ENCODE data around the gene PTCD3.

PTCD3 gene

GRCh38 chr2:86094229-86094628 is 11.8 kb upstream of the PTCD3 start:
- no peaks in the 10 kb centered on the region for H3K36me3 ChIP-seq (ENCODE audit: control insufficient read depth, insufficient read depth, low read length)
- H3K9me3 ChIP-seq (ENCODE audit: control insufficient read depth, low read length), result no peaks in the 10 kb centered on the region
- no peaks in the 10 kb centered on the region for H3K27me3 ChIP-seq (ENCODE audit: control insufficient read depth, insufficient read depth, low read length)
- no peak overlapping the region for H3K9ac ChIP-seq
- no peaks in the 10 kb centered on the region for H3K4me1 ChIP-seq
- H3K27ac ChIP-seq, result no peak overlapping the region
- peaks cover 3% of the 10 kb centered on the region for H3K79me2 ChIP-seq
- TF ChIP-seq CTCF (IDR thresholded peaks at IDR 0.05), result no peak
- no peak overlapping the region for H2AFZ ChIP-seq
- no peak overlapping the region for H3K4me3 ChIP-seq (ENCODE audit: low read depth, low read length)
- no peak overlapping the region for H3K4me2 ChIP-seq (ENCODE audit: low read length)

- no peak overlapping the region for H3K27ac ChIP-seq
- H3K79me2 ChIP-seq, result peaks cover 8% of the 10 kb centered on the region
- H3K36me3 ChIP-seq (ENCODE audit: control insufficient read depth, insufficient read depth, low read length), result no peaks in the 10 kb centered on the region
These were observed 8.7 kb upstream of the PTCD3 start for GRCh38 chr2:86097114-86097896.

GRCh38 chr2:86097913-86098312 is 8.1 kb upstream of the PTCD3 start:
- Histone ChIP-seq H3K4me1 (no peaks in the 10 kb centered on the region), H3K4me3 (ENCODE audit: low read depth, low read length) (no peak overlapping the region), H3K36me3 (ENCODE audit: control insufficient read depth, insufficient read depth, low read length) (no peaks in the 10 kb centered on the region), H3K9me3 (ENCODE audit: control insufficient read depth, low read length) (no peaks in the 10 kb centered on the region), H3K27ac (no peak overlapping the region), H2AFZ (no peak overlapping the region), H3K27me3 (ENCODE audit: control insufficient read depth, insufficient read depth, low read length) (no peaks in the 10 kb centered on the region), H3K79me2 (peaks cover 14% of the 10 kb centered on the region), H3K9ac (no peak overlapping the region), H3K4me2 (ENCODE audit: low read length) (no peak overlapping the region)
- no peak for TF ChIP-seq CTCF (IDR thresholded peaks at IDR 0.05)

More at GRCh38 chr2:86097114-86097896, 8.7 kb upstream of the PTCD3 start:
- H3K4me2 ChIP-seq (ENCODE audit: low read length), result no peak overlapping the region
- H3K9me3 ChIP-seq (ENCODE audit: control insufficient read depth, low read length), result no peaks in the 10 kb centered on the region
- no peak for TF ChIP-seq CTCF (IDR thresholded peaks at IDR 0.05)
- H3K9ac ChIP-seq, result no peak overlapping the region
- H3K4me3 ChIP-seq (ENCODE audit: low read depth, low read length), result no peak overlapping the region
- no peak overlapping the region for H2AFZ ChIP-seq
- no peaks in the 10 kb centered on the region for H3K4me1 ChIP-seq
- no peaks in the 10 kb centered on the region for H3K27me3 ChIP-seq (ENCODE audit: control insufficient read depth, insufficient read depth, low read length)

GRCh38 chr2:86102157-86102556 is 3.9 kb upstream of the PTCD3 start:
- no peak overlapping the region for H3K27ac ChIP-seq
- no peak overlapping the region for H3K4me2 ChIP-seq (ENCODE audit: low read length)
- peaks cover 5% of the 10 kb centered on the region for H3K4me1 ChIP-seq
- no peak overlapping the region for H2AFZ ChIP-seq
- no peaks in the 10 kb centered on the region for H3K27me3 ChIP-seq (ENCODE audit: control insufficient read depth, insufficient read depth, low read length)
- no peaks in the 10 kb centered on the region for H3K36me3 ChIP-seq (ENCODE audit: control insufficient read depth, insufficient read depth, low read length)
- peaks cover 46% of the 10 kb centered on the region for H3K79me2 ChIP-seq
- H3K9ac ChIP-seq, result no peak overlapping the region
- no peak for TF ChIP-seq CTCF (IDR thresholded peaks at IDR 0.05)
- H3K9me3 ChIP-seq (ENCODE audit: control insufficient read depth, low read length), result no peaks in the 10 kb centered on the region
- H3K4me3 ChIP-seq (ENCODE audit: low read depth, low read length), result no peak overlapping the region
